GM18870 (cell line): ENCODE results near the gene AKR1C1.
"Not testable (repeated sequence)": the region's sequence is repeated elsewhere in the genome, so short reads cannot be mapped to it uniquely, and the experiment has no call there.

Experiments
- ATAC-seq: cut with Tn5 transposase; IDR thresholded peaks from one replicate; pipeline ENCODE4 v1.9.1; 2021; ENCODE audit warnings: moderate library complexity; ENCODE audit not compliant: unreplicated experiment

The AKR1C1 gene

DNA sequence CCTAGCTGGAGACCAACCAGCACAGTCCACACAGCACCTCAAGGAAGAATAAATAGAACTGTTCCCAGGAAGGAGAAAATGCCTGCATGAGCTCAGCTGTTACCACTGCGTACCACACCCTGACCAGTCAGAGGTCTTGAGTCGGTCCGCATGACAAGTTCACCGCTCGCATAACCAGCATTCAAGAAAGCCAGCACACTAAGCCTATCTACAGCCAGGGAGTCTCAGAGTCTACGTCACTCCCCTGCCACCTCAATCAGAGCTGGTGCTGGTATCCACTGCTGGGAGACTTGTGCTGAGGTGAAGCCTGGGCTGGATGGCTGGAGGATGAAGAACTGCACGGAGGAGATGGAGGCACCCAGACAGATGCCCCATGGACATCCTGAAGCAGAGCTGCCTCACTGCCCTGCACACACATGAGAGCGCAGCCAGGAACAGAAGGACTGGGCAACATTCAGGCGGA is 19.6 kb downstream of the AKR1C1 start:
- no peak for ATAC-seq

GRCh38 chr10:4983615-4984216 is 20.5 kb downstream of the AKR1C1 start:
- ATAC-seq = no peak

- ATAC-seq = no peak
Observed at GRCh38 chr10:4984223-4984622, 21.0 kb downstream of the AKR1C1 start.

DNA sequence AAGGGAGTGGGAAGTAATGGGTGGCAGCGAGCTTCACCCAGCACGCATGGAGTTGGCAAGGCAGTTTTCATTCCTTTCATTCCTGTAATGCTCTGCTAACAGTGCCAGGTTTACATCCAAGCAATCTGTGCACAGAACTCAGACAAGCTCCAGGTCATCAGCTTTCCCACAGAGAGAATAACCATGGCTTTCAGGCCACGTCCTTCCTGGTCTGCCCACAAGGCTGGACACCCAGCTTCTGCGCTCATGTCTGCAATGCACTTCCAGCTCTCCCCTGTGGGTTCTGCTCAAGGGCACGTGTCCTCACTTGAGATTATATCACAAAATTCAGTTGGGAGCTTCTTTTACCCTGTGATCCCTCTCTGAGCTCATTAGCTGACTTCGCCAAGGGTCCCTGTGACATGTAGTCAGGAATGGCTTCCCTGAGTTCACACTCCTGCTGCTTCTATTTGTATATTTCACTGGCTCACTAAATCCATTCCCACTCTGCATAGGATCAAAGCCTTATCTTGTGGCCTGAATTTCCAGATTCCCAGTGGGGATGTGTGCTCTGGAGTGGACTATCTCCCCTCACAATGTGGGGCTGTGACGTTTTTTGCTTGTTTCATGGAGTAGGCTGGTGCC is 21.9 kb downstream of the AKR1C1 start:
- no peak for ATAC-seq

DNA sequence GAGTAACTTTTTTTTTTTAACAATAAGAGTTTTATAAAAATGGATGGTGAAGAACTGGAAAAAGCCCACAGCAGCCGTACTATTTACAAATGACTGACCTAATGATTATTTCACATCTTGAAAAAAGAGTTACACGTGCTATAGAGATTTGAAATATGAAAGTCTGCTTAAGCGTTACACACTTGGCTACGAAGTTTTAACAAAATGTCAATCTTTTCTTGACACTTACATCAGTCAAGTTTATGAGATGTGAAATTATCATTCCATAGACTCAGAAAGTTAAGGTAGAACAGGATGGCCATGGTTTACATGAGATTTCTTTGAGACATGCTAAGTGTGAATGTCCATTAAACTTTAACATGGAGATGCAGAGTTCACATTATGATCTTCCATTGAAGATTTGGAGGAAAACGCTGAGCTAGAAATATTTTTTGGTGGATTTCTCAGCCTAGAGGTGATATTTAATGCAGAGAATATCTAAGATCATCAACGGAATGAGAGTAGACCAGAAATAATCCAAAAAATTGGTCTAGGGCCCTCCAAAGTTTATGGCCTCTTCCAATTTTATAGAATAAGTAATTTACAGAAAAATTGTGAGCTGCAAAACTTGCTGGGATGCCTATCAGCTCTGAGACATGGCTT is 24.9 kb downstream of the AKR1C1 start:
- ATAC-seq = not testable (repeated sequence)

GRCh38 chr10:4990217-4990616 is 27.0 kb downstream of the AKR1C1 start:
- ATAC-seq = no peak

- ATAC-seq = not testable (repeated sequence)
Observed at GRCh38 chr10:4991463-4991862, 28.2 kb downstream of the AKR1C1 start.

DNA sequence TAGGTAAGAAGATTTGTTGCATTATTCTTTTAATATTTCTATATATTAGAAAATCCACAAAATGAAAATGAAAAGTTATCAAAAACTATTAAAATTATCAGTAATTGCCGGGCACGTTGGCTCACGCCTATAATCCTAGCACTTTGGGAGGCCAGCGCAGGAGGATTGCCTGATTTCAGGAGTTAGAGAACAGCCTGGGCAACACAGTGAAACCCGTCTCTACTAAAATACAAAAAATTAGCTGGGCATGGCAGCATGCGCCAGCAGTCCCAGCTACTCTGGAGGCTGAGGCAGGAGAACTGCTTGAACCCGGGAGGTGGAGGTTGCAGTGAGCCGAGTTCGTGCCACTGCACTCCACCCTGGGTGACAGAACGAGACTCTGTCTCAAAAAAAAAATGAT is 29.3 kb downstream of the AKR1C1 start:
- ATAC-seq = not testable (repeated sequence)

DNA sequence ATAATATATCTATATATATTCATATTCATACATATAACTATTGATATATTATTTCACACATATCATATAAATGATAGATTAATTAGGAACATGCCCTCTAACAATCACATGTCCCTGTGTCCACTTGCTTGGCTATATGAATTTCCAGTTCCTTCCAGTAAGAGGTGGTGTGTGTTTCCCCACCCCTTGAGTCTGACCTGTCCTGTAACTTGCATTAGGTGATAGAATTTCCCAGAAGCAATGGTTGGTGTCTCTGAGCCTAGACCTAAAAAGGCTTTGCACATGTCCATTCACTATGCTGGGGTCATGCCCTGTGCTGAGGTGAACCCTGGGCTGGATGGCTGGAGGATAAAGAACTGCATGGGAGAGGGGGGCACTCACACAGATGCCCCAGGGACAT is 31.0 kb downstream of the AKR1C1 start:
- ATAC-seq = not testable (repeated sequence)

DNA sequence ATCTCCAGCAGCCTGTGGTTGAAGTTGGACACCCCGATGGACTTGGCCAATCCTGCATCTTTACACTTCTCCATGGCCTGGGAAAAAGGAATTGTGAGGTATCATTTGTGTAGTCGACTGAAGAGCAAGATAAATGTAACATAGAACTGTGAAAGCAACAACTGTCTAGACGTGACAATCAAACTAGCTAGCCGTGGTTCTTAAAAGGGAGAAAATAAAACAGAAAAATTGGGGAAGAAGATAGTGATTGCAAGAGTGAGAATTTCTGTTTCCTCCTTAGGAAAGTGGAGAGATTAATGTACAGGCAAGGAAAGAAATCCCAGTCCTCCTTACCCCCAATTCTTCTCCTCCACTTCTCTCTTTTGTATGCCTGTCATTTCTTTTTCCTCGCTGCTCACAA is 35.5 kb downstream of the AKR1C1 start:
- no peak for ATAC-seq

GRCh38 chr10:5002013-5002727 is 39.0 kb downstream of the AKR1C1 start:
- ATAC-seq = no peak

- ATAC-seq = not testable (repeated sequence)
Observed at GRCh38 chr10:5003127-5004029, 40.2 kb downstream of the AKR1C1 start, which contains the start of gene AKR1C2. AKR1C2 (minus strand) TSS chr10:5003857; CDS start chr10:5003835, 22 bp downstream.

GRCh38 chr10:5004030-5004385 is 40.8 kb downstream of the AKR1C1 start:
- ATAC-seq = not testable (repeated sequence)

DNA sequence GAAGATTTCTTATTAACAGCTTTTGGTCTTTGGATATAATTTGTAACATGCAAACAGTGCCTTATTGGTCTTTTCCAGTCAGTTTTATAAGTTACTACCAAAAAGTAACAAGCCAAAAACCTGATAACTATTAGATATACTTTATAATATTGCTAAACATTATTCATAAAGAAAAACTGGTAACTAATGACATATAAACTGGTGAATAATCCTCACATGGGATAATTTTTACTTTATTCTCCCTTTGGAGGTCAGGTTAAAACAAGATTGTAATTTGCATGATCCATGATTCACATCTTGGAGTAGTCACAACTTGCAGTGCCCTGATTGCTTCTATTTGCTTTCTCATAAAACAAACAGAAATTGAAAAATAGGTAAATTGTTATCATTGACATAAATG is 41.3 kb downstream of the AKR1C1 start:
- ATAC-seq = not testable (repeated sequence)

GRCh38 chr10:5008857-5009548 is 45.8 kb downstream of the AKR1C1 start:
- not testable (repeated sequence) for ATAC-seq

GRCh38 chr10:5010043-5010442 is 46.8 kb downstream of the AKR1C1 start:
- ATAC-seq = not testable (repeated sequence)

DNA sequence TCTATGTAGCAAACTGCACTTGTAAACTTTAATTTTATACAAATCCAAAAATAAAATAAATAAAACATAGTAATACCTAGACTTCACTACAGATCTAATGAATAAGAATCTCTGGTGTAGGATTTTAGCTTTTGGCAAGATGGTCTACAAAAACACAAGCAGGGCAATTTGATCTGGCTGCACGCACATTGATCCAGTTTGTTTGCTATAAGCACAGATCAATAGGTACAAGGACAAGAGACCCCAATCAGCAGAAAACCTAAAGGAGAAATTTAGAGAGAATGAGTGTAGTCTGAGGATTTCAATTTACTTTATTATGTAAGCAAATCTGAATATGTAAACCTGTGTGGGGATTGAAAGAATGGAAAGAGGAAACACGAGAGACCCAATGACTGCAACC is 48.2 kb downstream of the AKR1C1 start:
- not testable (repeated sequence) for ATAC-seq

DNA sequence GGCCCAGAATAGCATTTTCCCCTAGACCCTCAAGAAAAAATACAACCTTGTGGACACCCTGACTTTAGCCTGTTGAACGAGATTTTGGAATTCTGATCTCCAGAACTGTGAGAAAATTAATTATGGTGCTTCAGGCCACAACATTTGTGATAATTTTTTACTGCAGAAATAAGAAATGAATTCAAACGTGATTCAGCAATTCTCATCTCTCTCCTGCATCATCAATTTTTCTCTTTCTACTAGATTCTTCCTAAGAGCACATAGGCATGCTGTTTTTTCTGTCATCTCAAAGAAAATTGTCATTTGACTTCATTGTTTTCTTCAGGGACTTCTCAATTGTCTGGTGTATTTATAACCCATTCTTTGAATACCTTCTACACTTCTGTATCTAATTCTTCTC is 49.4 kb downstream of the AKR1C1 start:
- no peak for ATAC-seq

- ATAC-seq = no peak
Observed at GRCh38 chr10:5013385-5013784, 50.2 kb downstream of the AKR1C1 start.
